GM12892 (cell line): ENCODE data around the gene LIMA1.
"Not testable (repeated sequence)": the region's sequence is repeated elsewhere in the genome, so short reads cannot be mapped to it uniquely, and the experiment has no call there.

Experiments
- DNase-seq: peaks from one replicate; pipeline ENCODE4 v3.0.0; 2011; ENCODE audit not compliant: insufficient read length
- FAIRE-seq: peaks from 2 replicates; lab custom pipeline; 2011; peaks lifted over from hg19 to GRCh38; lab: Jason Lieb, UNC
- POLR2A ChIP-seq: IDR thresholded peaks from 2 replicates; pipeline ENCODE4 v1.6.1; 2011; ENCODE audit warnings: low read depth, low read length, control low read depth
- POLR2AphosphoS5 ChIP-seq: IDR thresholded peaks from 2 replicates; pipeline ENCODE4 v1.6.1; 2011; ENCODE audit warnings: low read depth, low read length, control low read depth
- TAF1 ChIP-seq: IDR thresholded peaks from 2 replicates; pipeline ENCODE4 v1.6.1; 2011; ENCODE audit warnings: low read depth, mild to moderate bottlenecking, control low read depth, low read length, borderline replicate concordance

Gene LIMA1

GRCh38 chr12:50256761-50257160, 26.6 kb downstream of the LIMA1 start:
- FAIRE-seq (no peak), DNase-seq (no peak)
- TF ChIP-seq POLR2A (no peak), TAF1 (no peak), POLR2AphosphoS5 (no peak)

DNA sequence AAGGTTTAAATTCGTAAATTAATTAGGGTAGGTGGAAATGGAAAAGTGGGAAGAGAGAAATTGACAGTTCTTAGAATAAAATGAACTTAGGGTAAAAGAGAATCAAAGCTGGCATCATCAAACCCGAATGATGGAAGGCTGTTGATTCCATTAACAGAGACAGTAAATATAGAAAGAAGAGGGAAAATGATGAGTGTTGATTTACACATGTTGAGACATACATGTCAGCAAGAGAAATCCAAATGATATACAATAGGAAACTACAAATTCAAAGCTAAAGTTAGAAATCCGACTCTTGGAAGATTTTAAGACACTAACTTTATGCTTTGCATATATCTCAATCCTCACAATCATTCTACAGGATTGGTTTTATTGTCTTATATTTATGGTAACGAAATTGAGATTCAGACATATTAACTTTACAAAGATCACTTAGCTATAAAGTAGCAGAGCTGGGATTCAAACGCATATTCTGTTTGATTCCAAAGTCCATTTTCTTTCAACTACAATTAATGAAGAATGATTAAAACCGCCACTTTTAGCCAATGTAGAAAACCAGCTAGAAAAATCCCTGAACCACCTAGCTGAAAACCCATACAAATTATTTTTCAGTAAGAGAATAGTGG, 30.2 kb downstream of the LIMA1 start:
- TF ChIP-seq POLR2A (no peak), TAF1 (no peak), POLR2AphosphoS5 (no peak)
- no peak for FAIRE-seq

GRCh38 chr12:50251619-50252252, 31.6 kb downstream of the LIMA1 start:
- FAIRE-seq (peak; percentile 84), DNase-seq (no peak)
- TF ChIP-seq TAF1 (no peak), POLR2A (no peak), POLR2AphosphoS5 (no peak)

More for the DNA sequence above, 30.2 kb downstream of the LIMA1 start:
- DNase-seq: no peak

DNA sequence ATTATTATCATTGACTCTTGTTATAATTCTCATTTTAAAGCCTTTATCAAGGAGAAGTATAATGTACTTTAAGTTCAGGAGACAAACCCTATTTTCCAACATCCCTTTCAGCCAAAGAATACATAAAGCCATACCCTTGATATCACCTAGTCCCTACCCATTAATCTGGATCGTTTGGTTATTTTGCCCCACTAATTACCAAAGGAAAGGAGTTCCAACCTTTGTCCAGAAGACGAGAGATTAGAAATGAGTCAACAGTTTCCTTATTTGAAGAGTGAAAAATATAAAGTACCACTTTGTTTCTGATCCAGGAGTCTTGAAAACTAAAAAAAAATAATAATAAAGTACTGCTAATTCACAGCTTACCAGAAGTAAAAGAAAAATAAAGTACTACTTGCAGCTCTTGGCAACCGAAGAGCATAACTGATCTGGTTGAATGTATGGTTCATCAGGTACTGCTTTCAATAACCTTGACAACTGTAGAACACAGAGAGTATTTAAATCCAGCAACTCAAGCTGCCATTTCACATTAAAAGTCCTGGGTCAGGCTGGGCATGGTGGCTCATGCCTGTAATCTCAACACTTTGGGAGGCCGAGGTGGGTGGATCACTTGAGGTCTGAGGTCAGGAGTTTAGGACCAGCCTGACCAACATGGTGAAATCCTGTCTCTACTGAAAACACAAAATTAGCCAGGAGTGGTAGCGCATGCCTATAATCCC, 33.7 kb downstream of the LIMA1 start:
- TF ChIP-seq POLR2A (no peak), POLR2AphosphoS5 (no peak), TAF1 (no peak)
- DNase-seq (no peak), FAIRE-seq (peak; percentile 48)

GRCh38 chr12:50248883-50249282, 34.4 kb downstream of the LIMA1 start:
- FAIRE-seq: no peak
- TF ChIP-seq POLR2A: no peak
- TF ChIP-seq TAF1: no peak
- no peak for TF ChIP-seq POLR2AphosphoS5
- no peak for DNase-seq

DNA sequence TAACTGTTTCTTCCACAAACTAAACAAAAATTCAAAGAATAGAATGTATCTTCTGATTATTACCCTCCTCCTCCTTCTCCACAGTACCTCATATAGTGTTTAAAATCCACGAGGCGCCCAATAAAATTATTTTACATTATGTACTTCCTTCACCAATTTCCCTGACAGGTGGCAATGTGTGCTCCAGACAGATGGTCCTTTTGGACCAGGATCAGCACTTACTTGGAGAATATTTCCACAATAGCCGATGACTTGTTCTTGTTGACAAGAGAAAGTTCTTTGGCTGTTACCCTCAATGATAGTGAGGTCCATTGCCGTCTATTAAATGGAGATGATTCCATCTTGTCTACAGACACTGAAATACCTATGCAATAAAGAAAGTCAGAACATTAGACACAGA, 34.9 kb downstream of the LIMA1 start:
- TF ChIP-seq POLR2A (no peak), TAF1 (no peak), POLR2AphosphoS5 (no peak)
- FAIRE-seq: no peak

DNA sequence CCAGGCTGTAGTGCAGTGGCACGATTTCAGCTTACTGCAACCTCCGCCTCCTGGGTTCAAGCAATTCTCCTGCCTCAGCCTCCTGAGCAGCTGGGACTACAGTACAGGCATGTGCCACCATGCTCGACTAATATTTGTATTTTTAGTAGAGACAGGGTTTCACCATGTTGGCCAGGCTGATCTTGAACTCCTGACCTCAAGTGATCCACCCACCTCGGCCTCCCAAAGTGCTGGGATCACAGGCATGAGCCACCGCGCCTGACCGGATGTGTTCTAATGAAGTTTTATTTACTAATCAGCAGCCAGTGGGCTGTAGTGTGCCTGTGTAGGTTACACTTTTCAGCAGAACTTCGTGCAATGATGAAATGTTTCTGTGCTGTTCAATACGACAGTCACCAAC, 35.7 kb downstream of the LIMA1 start:
- not testable (repeated sequence) for DNase-seq, FAIRE-seq

More for the DNA sequence above, 34.9 kb downstream of the LIMA1 start:
- DNase-seq: no peak

GRCh38 chr12:50246873-50247612, 36.3 kb downstream of the LIMA1 start:
- DNase-seq (no peak), FAIRE-seq (peak; percentile 73)
- TF ChIP-seq POLR2A (no peak), TAF1 (no peak), POLR2AphosphoS5 (no peak)

DNA sequence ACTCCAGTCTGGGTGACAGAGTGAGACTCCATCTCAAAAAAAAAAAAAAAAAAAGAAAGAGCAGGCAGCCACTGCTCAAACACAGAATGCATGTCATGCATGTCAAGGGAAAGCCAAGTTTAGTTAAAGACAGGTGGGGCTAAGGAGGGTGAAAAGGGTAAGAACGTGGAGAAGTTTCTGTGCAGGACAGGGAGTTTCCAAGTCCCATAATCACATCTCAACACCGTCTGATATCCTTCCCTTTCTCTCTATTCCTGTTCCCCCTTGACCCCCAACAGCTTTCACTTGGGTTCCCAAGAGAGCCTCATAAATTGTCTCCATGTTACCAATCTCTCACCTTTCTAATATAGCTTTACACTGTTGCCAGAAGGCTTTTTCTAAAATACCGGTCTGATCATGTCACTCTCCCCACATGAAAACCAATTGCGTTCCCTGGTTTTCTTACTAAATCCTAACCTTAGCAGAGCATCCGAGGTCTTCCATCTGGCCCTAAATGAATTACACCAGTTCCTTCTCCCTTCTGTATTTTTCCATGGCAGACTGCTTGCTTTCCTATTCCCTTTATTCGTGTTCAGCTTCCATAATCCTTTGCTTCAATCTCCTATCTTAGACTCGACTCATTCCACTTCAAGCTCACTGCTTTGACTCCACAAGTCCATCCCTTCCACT, 37.0 kb downstream of the LIMA1 start:
- DNase-seq (no peak), FAIRE-seq (peak; percentile 66)
- TF ChIP-seq TAF1 (no peak), POLR2A (no peak), POLR2AphosphoS5 (no peak)

GRCh38 chr12:50243507-50243906, 39.8 kb downstream of the LIMA1 start:
- no peak for DNase-seq
- TF ChIP-seq TAF1: no peak
- no peak for TF ChIP-seq POLR2AphosphoS5
- no peak for TF ChIP-seq POLR2A
- no peak for FAIRE-seq

- no peak for TF ChIP-seq POLR2A
- no peak for TF ChIP-seq POLR2AphosphoS5
- no peak for TF ChIP-seq TAF1
- FAIRE-seq (no peak), DNase-seq (no peak)
Observed at GRCh38 chr12:50242751-50243191, 40.5 kb downstream of the LIMA1 start.
